ENCODE measurements around the gene TYW1.
"Not testable (repeated sequence)": the region's sequence is repeated elsewhere in the genome, so short reads cannot be mapped to it uniquely, and the experiment has no call there.

Gene TYW1

DNA sequence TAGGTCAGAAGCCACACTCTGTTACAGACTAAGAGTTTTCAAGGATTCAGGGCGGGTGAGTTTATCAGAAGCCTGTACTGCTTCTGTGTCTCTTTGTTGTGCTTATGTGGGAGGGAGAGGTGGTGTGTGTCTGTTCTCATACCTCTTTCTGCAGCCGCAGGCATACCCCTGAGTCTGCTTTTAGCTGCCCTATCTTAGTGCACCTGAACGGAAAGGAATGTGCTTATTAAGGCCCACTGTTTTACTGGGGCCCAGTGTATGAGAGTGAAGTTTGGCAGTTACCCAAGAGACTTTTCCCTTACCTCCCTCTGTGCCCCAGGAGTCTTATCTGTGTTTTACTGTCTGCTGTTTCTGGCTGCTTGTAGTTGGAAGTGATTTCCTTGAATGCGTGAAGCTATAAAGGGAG, 104.3 kb downstream of the TYW1 start:
- ChIA-PET CTCF (no interaction called here), POLR2A (no interaction called here)
- no peak for DNase-seq (ENCODE audit: extremely low spot score)
- TF ChIP-seq CTCF (IDR thresholded peaks at IDR 0.05; ENCODE audit: control extremely low read depth, extremely low read depth, low read depth, missing control alignments): no peak

GRCh38 chr7:67104937-67105336, 108.3 kb downstream of the TYW1 start:
- POLR2A ChIA-PET; CTCF ChIA-PET; DNase-seq (ENCODE audit: extremely low spot score): not testable (repeated sequence)

GRCh38 chr7:67105377-67105776, 108.7 kb downstream of the TYW1 start:
- TF ChIP-seq CTCF (IDR thresholded peaks at IDR 0.05; ENCODE audit: control extremely low read depth, extremely low read depth, low read depth, missing control alignments): no peak
- no peak for DNase-seq (ENCODE audit: extremely low spot score)
- ChIA-PET CTCF (no interaction called here), POLR2A (no interaction called here)

DNA sequence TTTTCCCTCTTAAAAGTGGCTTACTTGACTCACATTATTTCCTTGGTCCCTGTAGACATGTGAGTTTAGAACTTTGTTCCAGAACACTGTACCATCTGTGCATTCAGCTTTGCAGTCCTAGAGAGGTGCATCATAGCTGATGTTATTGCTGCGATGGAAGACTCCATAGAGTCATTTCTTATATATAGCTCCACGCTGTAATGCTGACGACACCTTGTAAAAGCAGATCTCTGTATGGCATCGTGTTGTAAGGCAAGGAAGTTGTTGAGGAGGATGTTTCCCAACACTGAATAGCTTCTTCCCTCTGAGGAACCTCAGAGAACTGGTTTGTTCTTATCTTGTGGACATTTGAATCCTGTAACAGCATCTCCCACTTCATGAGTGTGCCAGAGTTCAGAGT, 109.6 kb downstream of the TYW1 start:
- CTCF ChIA-PET; POLR2A ChIA-PET; DNase-seq (ENCODE audit: extremely low spot score): not testable (repeated sequence)

DNA sequence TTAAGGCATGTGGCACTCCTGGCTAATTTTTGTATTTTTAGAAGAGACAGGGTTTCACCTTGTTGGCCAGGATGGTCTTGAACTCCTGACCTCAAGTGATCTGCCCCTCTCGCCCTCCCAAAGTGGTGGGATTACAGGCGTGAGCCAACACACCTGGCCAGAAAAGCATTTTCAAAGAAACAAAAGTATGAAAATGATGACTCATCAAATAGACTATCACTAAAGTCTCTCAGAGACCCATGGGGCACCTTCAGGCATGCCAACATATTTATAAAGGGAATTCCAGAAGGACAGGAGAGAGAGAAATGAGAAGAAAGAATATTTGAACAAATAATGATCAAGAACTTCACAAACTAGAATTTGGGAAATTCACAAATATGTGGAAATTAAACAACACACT, 114.7 kb downstream of the TYW1 start:
- POLR2A ChIA-PET; DNase-seq (ENCODE audit: extremely low spot score); CTCF ChIA-PET: not testable (repeated sequence)

GRCh38 chr7:67114483-67115246, 118.0 kb downstream of the TYW1 start:
- CTCF ChIA-PET; POLR2A ChIA-PET; DNase-seq (ENCODE audit: extremely low spot score): not testable (repeated sequence)

DNA sequence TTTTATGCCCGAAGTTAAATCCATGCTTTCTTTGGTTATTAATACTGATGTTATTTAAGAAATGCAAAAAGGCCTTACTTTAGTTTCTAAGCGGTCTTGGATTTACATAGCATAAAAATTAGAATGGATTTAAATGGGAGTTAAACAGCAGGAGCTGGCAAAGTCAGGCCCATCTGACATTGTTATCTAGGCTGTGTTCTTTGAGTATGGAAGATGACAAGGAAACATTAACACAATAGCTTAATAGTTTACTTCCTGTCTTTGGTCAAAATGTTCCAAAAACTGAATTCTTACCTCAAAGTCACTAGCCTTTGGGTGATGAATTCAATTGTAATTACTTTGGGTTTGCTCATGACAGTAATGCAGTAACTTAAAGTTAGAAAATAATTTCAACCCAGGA, 123.9 kb downstream of the TYW1 start:
- POLR2A ChIA-PET; CTCF ChIA-PET; DNase-seq (ENCODE audit: extremely low spot score): not testable (repeated sequence)

GRCh38 chr7:67128257-67128656, 131.6 kb downstream of the TYW1 start:
- DNase-seq (ENCODE audit: extremely low spot score); POLR2A ChIA-PET; CTCF ChIA-PET: not testable (repeated sequence)

- CTCF ChIA-PET; POLR2A ChIA-PET; DNase-seq (ENCODE audit: extremely low spot score): not testable (repeated sequence)
These were observed 134.1 kb downstream of the TYW1 start for GRCh38 chr7:67130766-67131165.

DNA sequence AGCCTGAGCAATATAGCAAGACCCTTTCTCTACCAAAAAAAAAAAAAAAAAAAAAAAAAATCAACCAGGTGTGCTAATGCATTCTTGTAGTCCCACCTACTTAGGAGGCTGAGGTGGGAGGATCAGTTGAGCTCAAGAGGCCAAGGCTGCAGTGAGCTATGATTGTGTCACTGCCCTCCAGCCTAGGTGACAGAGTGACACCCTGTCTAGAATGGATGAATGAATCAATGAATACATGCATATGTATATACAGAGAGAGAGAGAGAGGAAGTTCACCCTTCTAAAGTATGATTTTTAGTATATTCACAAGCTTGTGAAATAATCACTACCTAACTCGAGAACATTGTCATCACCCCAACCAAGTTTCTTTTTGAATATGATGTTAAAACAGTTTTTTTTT, 138.3 kb downstream of the TYW1 start:
- POLR2A ChIA-PET: interaction anchor here (0.6 kb wide), 1 partner anchor 855 kb away, joined by 4 read pairs; no protein-coding TSS in a partner anchor
- DNase-seq (ENCODE audit: extremely low spot score); CTCF ChIA-PET: not testable (repeated sequence)

DNA sequence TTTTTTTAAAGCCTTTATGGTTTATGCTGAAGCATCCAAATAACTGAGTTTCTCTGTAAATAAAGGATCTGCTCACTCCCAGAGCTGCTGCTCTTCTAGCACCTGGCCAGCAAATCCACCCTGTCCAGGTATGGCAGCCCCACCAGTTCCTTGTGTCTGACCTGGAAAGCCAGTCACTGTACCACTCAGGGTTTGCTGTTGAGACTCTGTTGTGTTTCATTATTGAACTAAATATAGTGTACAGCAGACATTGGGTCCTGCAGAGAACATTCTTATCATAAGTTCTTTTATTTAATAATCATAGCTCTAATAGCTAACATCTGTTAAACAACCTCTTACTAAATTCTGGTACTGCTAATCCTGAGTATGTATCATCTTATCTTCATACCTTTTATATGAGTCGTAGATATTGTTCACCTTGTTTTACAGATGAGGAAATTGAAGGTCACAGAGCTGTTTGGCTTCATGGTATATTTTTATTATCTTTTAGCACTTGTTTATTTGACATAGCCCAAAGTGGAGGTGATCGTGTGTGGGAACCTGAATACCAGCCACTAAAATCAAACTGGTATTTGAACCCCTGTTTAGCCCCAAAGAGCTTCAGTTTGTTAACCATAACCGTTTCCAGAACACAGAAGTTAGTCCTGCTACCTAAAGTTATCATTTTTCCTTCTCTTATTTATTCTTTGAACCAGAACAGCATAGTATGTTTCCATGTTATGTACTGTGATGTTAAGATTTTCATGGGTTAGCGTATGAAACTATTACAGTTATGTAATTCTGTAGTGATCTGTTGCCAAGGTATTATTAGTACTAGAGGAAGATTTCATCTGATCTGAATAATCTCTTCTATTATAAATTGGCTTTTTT, 139.2 kb downstream of the TYW1 start:
- CTCF ChIA-PET; POLR2A ChIA-PET; DNase-seq (ENCODE audit: extremely low spot score): not testable (repeated sequence)

DNA sequence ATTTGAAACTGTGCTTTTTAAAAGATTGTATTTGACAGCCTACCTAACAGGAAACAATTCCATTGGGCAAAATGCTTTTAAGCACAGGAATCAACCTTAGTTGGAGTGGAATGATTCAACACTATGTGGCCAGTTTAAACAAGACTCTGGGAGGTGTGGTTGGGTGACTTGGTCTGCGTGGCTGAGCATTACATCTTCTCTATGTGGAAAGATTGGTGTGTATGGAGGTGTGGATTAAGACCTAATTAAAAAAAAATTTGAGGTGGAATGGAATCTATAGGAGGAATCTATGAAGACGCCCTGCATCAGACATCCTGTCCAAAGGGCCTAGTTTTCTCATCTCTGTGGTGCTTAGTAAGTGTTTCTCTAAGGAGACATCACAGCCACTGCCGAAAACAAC, 140.9 kb downstream of the TYW1 start:
- POLR2A ChIA-PET: not testable (repeated sequence)

DNA sequence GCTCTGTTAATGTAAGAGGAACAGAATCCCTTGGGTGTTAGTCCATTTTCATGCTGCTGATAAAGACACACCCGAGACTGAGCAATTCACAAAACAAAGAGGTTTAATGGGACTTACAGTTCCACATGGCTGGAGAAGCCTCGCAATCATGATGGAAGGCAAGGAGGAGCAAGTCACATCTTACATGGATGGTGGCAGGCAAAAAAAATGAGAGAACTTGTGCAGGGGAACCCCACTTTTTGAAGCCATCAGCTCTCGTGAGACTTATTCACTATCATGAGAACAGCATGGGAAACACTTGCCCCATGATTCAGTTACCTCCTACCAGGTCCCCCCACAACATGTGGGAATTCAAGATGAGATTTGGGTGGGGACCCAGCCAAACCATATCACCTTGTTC, 143.2 kb downstream of the TYW1 start:
- CTCF ChIA-PET; DNase-seq (ENCODE audit: extremely low spot score); POLR2A ChIA-PET: not testable (repeated sequence)

More for the DNA sequence above, 140.9 kb downstream of the TYW1 start:
- CTCF ChIA-PET; DNase-seq (ENCODE audit: extremely low spot score): not testable (repeated sequence)

GRCh38 chr7:67141001-67141400, 144.4 kb downstream of the TYW1 start:
- POLR2A ChIA-PET; DNase-seq (ENCODE audit: extremely low spot score); CTCF ChIA-PET: not testable (repeated sequence)

- POLR2A ChIA-PET: not testable (repeated sequence)
These were observed 146.6 kb downstream of the TYW1 start for GRCh38 chr7:67143091-67143786.

More at GRCh38 chr7:67143091-67143786, 146.6 kb downstream of the TYW1 start:
- DNase-seq (ENCODE audit: extremely low spot score); CTCF ChIA-PET: not testable (repeated sequence)
